Measurements from ENCODE around the gene AVPR2. TPM values are rescaled to one million over a fixed set of nuclear protein-coding genes. Genes with fewer than 3 reads are reported as not detected.

Gene AVPR2
- total RNA-seq, 1 donor from 2014 or later: not detected

- Mint-ChIP-seq H3K4me3 (no peak overlapping the region), H3K27ac (no peak overlapping the region), H3K27me3 (ENCODE audit: low read depth) (peaks cover 46% of the 10 kb centered on the region), H3K36me3 (no peaks in the 10 kb centered on the region), H3K4me1 (peaks cover 8% of the 10 kb centered on the region), H3K9me3 (peaks cover 6% of the 10 kb centered on the region)
- DNase-seq (ENCODE audit: low spot score in 2 of 2, unreplicated experiment in 2 of 2): no peak
- TF ChIP-seq CTCF (IDR thresholded peaks at IDR 0.05; ENCODE audit: unreplicated experiment): no peak
These were observed 23.2 kb upstream of the AVPR2 start for GRCh38 chrX:153881281-153881680.

- DNase-seq (ENCODE audit: low spot score in 2 of 2, unreplicated experiment in 2 of 2): no peak
- H3K27me3 Mint-ChIP-seq (ENCODE audit: low read depth): peaks cover 52% of the 10 kb centered on the region
- peaks cover 8% of the 10 kb centered on the region for H3K4me1 Mint-ChIP-seq
- no peak overlapping the region for H3K4me3 Mint-ChIP-seq
- H3K36me3 Mint-ChIP-seq: no peaks in the 10 kb centered on the region
- no peak for TF ChIP-seq CTCF (IDR thresholded peaks at IDR 0.05; ENCODE audit: unreplicated experiment)
- H3K27ac Mint-ChIP-seq: no peak overlapping the region
- H3K9me3 Mint-ChIP-seq: peaks cover 4% of the 10 kb centered on the region
These were observed 22.4 kb upstream of the AVPR2 start for GRCh38 chrX:153882086-153882498.

GRCh38 chrX:153882557-153882956, 21.9 kb upstream of the AVPR2 start:
- no peak for TF ChIP-seq CTCF (IDR thresholded peaks at IDR 0.05; ENCODE audit: unreplicated experiment)
- no peak overlapping the region for H3K27ac Mint-ChIP-seq
- peaks cover 8% of the 10 kb centered on the region for H3K4me1 Mint-ChIP-seq
- H3K4me3 Mint-ChIP-seq: no peak overlapping the region
- DNase-seq (ENCODE audit: low spot score in 2 of 2, unreplicated experiment in 2 of 2): no peak
- no peaks in the 10 kb centered on the region for H3K36me3 Mint-ChIP-seq
- peaks cover 57% of the 10 kb centered on the region for H3K27me3 Mint-ChIP-seq (ENCODE audit: low read depth)
- peaks cover 4% of the 10 kb centered on the region for H3K9me3 Mint-ChIP-seq

GRCh38 chrX:153883163-153883843, 21.2 kb upstream of the AVPR2 start:
- peaks cover 59% of the 10 kb centered on the region for H3K27me3 Mint-ChIP-seq (ENCODE audit: low read depth)
- H3K9me3 Mint-ChIP-seq: peaks cover 4% of the 10 kb centered on the region
- DNase-seq (ENCODE audit: low spot score in 2 of 2, unreplicated experiment in 2 of 2): no peak
- no peaks in the 10 kb centered on the region for H3K36me3 Mint-ChIP-seq
- no peak overlapping the region for H3K27ac Mint-ChIP-seq
- no peak for TF ChIP-seq CTCF (IDR thresholded peaks at IDR 0.05; ENCODE audit: unreplicated experiment)
- peaks cover 8% of the 10 kb centered on the region for H3K4me1 Mint-ChIP-seq
- no peak overlapping the region for H3K4me3 Mint-ChIP-seq

GRCh38 chrX:153884136-153884535, 20.3 kb upstream of the AVPR2 start:
- H3K4me3 Mint-ChIP-seq: peak overlapping the region; percentile 28
- peaks cover 5% of the 10 kb centered on the region for H3K9me3 Mint-ChIP-seq
- peaks cover 4% of the 10 kb centered on the region for H3K4me1 Mint-ChIP-seq
- no peak for TF ChIP-seq CTCF (IDR thresholded peaks at IDR 0.05; ENCODE audit: unreplicated experiment)
- no peaks in the 10 kb centered on the region for H3K36me3 Mint-ChIP-seq
- no peak for DNase-seq (ENCODE audit: low spot score in 2 of 2, unreplicated experiment in 2 of 2)
- no peak overlapping the region for H3K27ac Mint-ChIP-seq
- peaks cover 58% of the 10 kb centered on the region for H3K27me3 Mint-ChIP-seq (ENCODE audit: low read depth)
